ENCODE measurements around the gene MIEF2. TPM values are rescaled to one million over a fixed set of nuclear protein-coding genes. Genes with fewer than 3 reads are reported as not detected.

Gene MIEF2
- total RNA-seq, 6 experiments from 2014 or later: 5.9 to 10.6 (median 7.1) TPM

GRCh38 chr17:18309202-18309601 is 48.7 kb downstream of the MIEF2 start:
- Histone ChIP-seq H3K36me3 (peaks cover 0 to 46% (median 9%) of the 10 kb centered on the region in 4 donors), H3K4me3 (no peak overlapping the region), H3K27ac (no peak overlapping the region), H3K4me1 (peaks cover 0 to 13% (median 7%) of the 10 kb centered on the region in 4 donors), H3K9me3 (no peaks in the 10 kb centered on the region), H3K27me3 (no peaks in the 10 kb centered on the region)
- intact Hi-C loops (cut with DNase I): no loop called here
- TF ChIP-seq, protein P1, sequence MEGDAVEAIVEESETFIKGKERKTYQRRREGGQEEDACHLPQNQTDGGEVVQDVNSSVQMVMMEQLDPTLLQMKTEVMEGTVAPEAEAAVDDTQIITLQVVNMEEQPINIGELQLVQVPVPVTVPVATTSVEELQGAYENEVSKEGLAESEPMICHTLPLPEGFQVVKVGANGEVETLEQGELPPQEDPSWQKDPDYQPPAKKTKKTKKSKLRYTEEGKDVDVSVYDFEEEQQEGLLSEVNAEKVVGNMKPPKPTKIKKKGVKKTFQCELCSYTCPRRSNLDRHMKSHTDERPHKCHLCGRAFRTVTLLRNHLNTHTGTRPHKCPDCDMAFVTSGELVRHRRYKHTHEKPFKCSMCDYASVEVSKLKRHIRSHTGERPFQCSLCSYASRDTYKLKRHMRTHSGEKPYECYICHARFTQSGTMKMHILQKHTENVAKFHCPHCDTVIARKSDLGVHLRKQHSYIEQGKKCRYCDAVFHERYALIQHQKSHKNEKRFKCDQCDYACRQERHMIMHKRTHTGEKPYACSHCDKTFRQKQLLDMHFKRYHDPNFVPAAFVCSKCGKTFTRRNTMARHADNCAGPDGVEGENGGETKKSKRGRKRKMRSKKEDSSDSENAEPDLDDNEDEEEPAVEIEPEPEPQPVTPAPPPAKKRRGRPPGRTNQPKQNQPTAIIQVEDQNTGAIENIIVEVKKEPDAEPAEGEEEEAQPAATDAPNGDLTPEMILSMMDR (IDR thresholded peaks at IDR 0.05): no peak
- TF ChIP-seq POLR2A (IDR thresholded peaks at IDR 0.05): no peak
- DNase-seq (no peak), ATAC-seq (no peak)
- 98% methylated on average over 4 of the region's 4 CpGs for WGBS (ENCODE audit: insufficient coverage, low coverage, low lambda C conversion rate, missing lambda C conversion rate)

GRCh38 chr17:18314059-18314730 is 53.7 kb downstream of the MIEF2 start:
- H3K4me1 ChIP-seq: peaks cover 0 to 40% (median 13%) of the 10 kb centered on the region in 4 donors
- no peak for DNase-seq
- H3K27ac ChIP-seq: peak overlapping the region in 2 of 3 donors; percentile 76 to 91
- H3K4me3 ChIP-seq: peak overlapping the region; percentile 72 to 89 (median 72)
- H3K36me3 ChIP-seq: no peaks in the 10 kb centered on the region
- ATAC-seq: peak in 1 of 4 donors; percentile 11
- no peaks in the 10 kb centered on the region for H3K27me3 ChIP-seq
- TF ChIP-seq, protein P1 (IDR thresholded peaks at IDR 0.05): no peak
- no peak for TF ChIP-seq POLR2A (IDR thresholded peaks at IDR 0.05)
- 1% methylated on average over 19 of the region's 39 CpGs for WGBS (ENCODE audit: insufficient coverage, low coverage, low lambda C conversion rate, missing lambda C conversion rate)
- H3K9me3 ChIP-seq: no peaks in the 10 kb centered on the region
- intact Hi-C loops (cut with DNase I): loop anchor here in 1 of 2 donors (10.0 kb wide), 1 partner anchor 59 kb away; the partner anchor contains the start of gene FLII

DNA sequence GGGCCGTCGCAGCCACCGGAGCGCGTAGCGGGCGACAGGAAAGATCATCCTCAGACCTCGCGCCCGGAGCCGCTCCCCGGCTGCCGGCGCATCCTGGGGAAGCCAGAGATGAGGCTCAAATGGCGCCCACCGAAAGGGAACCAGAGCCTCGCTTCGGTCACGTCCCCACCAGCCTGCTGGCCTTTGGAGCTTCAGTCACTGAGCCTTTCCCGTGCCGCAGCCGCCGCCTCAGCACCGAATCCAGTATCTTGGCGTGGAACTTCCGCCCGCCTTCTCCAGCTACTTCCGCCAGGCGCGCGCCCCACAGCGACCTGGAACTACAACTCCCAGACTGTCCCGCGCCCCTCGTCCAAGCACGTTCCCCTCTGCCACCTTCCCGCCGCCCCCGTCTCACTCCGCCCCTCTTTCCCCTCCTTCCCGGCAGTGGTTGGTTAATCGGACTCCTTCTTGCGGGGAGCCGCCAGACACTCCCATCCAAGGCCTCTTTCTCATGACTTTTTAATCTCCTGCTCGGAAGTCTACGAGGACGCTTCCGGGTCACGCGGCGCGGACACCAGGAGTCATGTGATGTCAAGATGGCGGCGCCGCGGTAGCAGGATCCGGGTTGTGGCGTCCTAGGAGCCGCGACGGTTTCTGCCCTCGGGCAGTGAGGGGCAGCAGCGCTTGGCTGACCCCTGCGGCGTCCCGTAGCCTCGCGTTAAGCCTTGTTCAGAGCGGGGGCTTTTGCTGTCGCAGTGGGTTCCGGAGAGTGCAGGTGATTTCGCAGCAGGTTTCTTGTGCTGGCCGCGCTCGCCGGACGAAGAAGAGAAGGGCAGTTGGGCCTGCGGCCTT is 54.5 kb downstream of the MIEF2 start, which contains the start of the genes SMCR8 and TOP3A:
TSS of gene SMCR8 (plus strand) at position 563 of the 831 bp plus-strand sequence. CDS start 497 bp downstream, outside the sequence.
TSS of gene TOP3A (minus strand) at position 264 of the 831 bp plus-strand sequence. CDS start at position 48, 216 bp downstream.
- 0% methylated on average over 29 of the region's 78 CpGs for WGBS (ENCODE audit: insufficient coverage, low coverage, low lambda C conversion rate, missing lambda C conversion rate)
- peak; percentile 97 to 99 (median 98) for DNase-seq
- peaks cover 0 to 41% (median 13%) of the 10 kb centered on the region in 4 donors for H3K4me1 ChIP-seq

DNA sequence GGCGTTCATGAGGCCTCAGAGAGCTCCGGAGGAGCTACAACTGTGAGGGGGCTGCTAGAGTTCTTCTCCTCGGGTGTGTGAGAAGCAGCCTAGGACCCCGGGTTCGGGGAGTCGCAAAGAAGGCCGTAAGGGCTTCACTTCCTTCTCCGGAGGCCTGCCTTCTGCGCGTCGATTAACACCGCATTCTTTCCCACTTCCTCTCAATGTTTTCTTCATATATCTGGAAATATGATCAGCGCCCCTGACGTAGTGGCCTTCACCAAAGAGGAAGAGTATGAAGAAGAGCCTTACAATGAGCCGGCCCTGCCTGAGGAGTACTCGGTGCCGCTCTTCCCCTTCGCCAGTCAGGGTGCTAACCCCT is 55.1 kb downstream of the MIEF2 start:
- H3K4me3 ChIP-seq: peak overlapping the region; percentile 72 to 89 (median 72)
- H3K36me3 ChIP-seq: no peaks in the 10 kb centered on the region
- no peaks in the 10 kb centered on the region for H3K27me3 ChIP-seq
- no peaks in the 10 kb centered on the region for H3K9me3 ChIP-seq
- H3K4me1 ChIP-seq: peaks cover 0 to 44% (median 13%) of the 10 kb centered on the region in 4 donors
- peak overlapping the region; percentile 66 to 91 (median 76) for H3K27ac ChIP-seq
- 12% methylated on average over 14 of the region's 18 CpGs for WGBS (ENCODE audit: insufficient coverage, low coverage, low lambda C conversion rate, missing lambda C conversion rate)
- intact Hi-C loops (cut with DNase I): loop anchor here in 1 of 2 donors (10.0 kb wide), 1 partner anchor 61 kb away; the partner anchor contains the start of gene FLII
- DNase-seq (no peak), ATAC-seq (peak in 2 of 4 donors; percentile 1 to 4)
- no peak for TF ChIP-seq POLR2A (IDR thresholded peaks at IDR 0.05)

More for the DNA sequence above, 54.5 kb downstream of the MIEF2 start, which contains the start of the genes SMCR8 and TOP3A:
- H3K9me3 ChIP-seq: no peaks in the 10 kb centered on the region
- H3K36me3 ChIP-seq: no peaks in the 10 kb centered on the region
- H3K4me3 ChIP-seq: peak within 1 kb of the TSS; percentile 72 to 89 (median 72)
- H3K27ac ChIP-seq: peak within 1 kb of the TSS; percentile 66 to 91 (median 76)
- intact Hi-C loops (cut with DNase I): loop anchor here in 1 of 2 donors (10.0 kb wide), 1 partner anchor 60 kb away; the partner anchor contains the start of gene FLII
- ATAC-seq: peak; percentile 94 to 97 (median 96)
- TF ChIP-seq, protein P1 (IDR thresholded peaks at IDR 0.05): no peak
- peak; percentile 34 for TF ChIP-seq POLR2A (IDR thresholded peaks at IDR 0.05)
- no peaks in the 10 kb centered on the region for H3K27me3 ChIP-seq

All from right lobe of liver (tissue), 6 donors.